WTC11 (cell line): Measurements from ENCODE around the gene FGF14. TPM values are rescaled to one million over a fixed set of nuclear protein-coding genes. Genes with fewer than 3 reads are reported as not detected.
A peak's percentile ranks its signal among the peaks of the same experiment; 100 is the strongest.

Experiments used
- ATAC-seq: fragments of 200-7000 bp; cut with Tn5 transposase; 2 replicates; pipeline ENCODE4 v1.10.0; 2021; ENCODE audit warnings: mild to moderate bottlenecking, moderate library complexity
- CTCF ChIA-PET: fragments of 300-600 bp; sonication (Branson Sonifier 250); formaldehyde crosslinking; loops from one replicate; lab custom pipeline; 2021; ENCODE audit warnings: antibody characterized with exemption; lab: Charles Lee
- POLR2A ChIA-PET: fragments of 350-600 bp; sonication (Branson Sonifier 250); formaldehyde crosslinking; loops from one replicate; lab custom pipeline; 2021; ENCODE audit warnings: antibody characterized with exemption; lab: Charles Lee
- DNase-seq: peaks from one replicate; pipeline ENCODE4 v3.0.0; 2021; ENCODE audit warnings: low spot score
- H3K27ac Mint-ChIP-seq: 2 replicates; pipeline ENCODE4 v1.8.0; 2021; ENCODE audit warnings: mixed read lengths
- H3K27me3 Mint-ChIP-seq: 2 replicates; pipeline ENCODE4 v1.8.0; 2021; ENCODE audit warnings: low read depth, mild to moderate bottlenecking, moderate library complexity, mixed read lengths
- H3K36me3 Mint-ChIP-seq: 2 replicates; pipeline ENCODE4 v1.8.0; 2021; ENCODE audit warnings: mixed read lengths
- H3K4me1 Mint-ChIP-seq: 2 replicates; pipeline ENCODE4 v1.8.0; 2022; ENCODE audit warnings: mixed read lengths
- H3K4me3 Mint-ChIP-seq: 2 replicates; pipeline ENCODE4 v1.8.0; 2021; ENCODE audit warnings: mild to moderate bottlenecking, moderate library complexity, mixed read lengths
- H3K9me3 Mint-ChIP-seq: 2 replicates; pipeline ENCODE4 v1.8.0; 2021; ENCODE audit warnings: mixed read lengths
- CREM ChIP-seq: sonication (generic); formaldehyde crosslinking; IDR thresholded peaks from 2 replicates; pipeline ENCODE4 v1.8.1; 2022; ENCODE audit warnings: mild to moderate bottlenecking, missing genetic modification reagents, moderate library complexity
- ETV6 ChIP-seq: sonication (generic); formaldehyde crosslinking; IDR thresholded peaks from 2 replicates; pipeline ENCODE4 v1.8.1; 2022; ENCODE audit warnings: mild to moderate bottlenecking, missing genetic modification reagents
- FOXP1 ChIP-seq: sonication (generic); formaldehyde crosslinking; IDR thresholded peaks from 2 replicates; pipeline ENCODE4 v1.8.0; 2022; ENCODE audit warnings: missing genetic modification reagents, mild to moderate bottlenecking, moderate library complexity, borderline replicate concordance
- GABPB1 ChIP-seq: sonication (generic); formaldehyde crosslinking; IDR thresholded peaks from 2 replicates; pipeline ENCODE4 v1.8.1; 2023; ENCODE audit warnings: mild to moderate bottlenecking, missing genetic modification reagents
- GRHL2 ChIP-seq: fragments of 250-450 bp; sonication (Bioruptor Pico); IDR thresholded peaks from 2 replicates; pipeline ENCODE4 v1.8.0; 2022; ENCODE audit warnings: mild to moderate bottlenecking, moderate library complexity; ENCODE audit not compliant: insufficient replicate concordance, severe bottlenecking
- NFE2L1 ChIP-seq: sonication (generic); formaldehyde crosslinking; IDR thresholded peaks from 2 replicates; pipeline ENCODE4 v1.8.1; 2023; ENCODE audit warnings: missing genetic modification reagents
- NR1H2 ChIP-seq: sonication (generic); formaldehyde crosslinking; IDR thresholded peaks from 2 replicates; pipeline ENCODE4 v1.9.0; 2021; ENCODE audit warnings: mild to moderate bottlenecking, moderate library complexity, missing genetic modification reagents
- NR2C2 ChIP-seq: sonication (generic); formaldehyde crosslinking; IDR thresholded peaks from 2 replicates; pipeline ENCODE4 v1.8.0; 2022; ENCODE audit warnings: mild to moderate bottlenecking, missing genetic modification reagents
- NR3C1 ChIP-seq: sonication (generic); formaldehyde crosslinking; conservative IDR thresholded peaks from 2 replicates; pipeline ENCODE4 v1.8.1; 2023; ENCODE audit warnings: low read depth, mild to moderate bottlenecking, missing genetic modification reagents
- RELA ChIP-seq: sonication (generic); formaldehyde crosslinking; IDR thresholded peaks from 2 replicates; pipeline ENCODE4 v1.8.1; 2022; ENCODE audit warnings: missing genetic modification reagents, mild to moderate bottlenecking, borderline replicate concordance
- SP1 ChIP-seq: sonication (generic); formaldehyde crosslinking; conservative IDR thresholded peaks from 2 replicates; pipeline ENCODE4 v1.8.1; 2022; ENCODE audit warnings: missing genetic modification reagents
- TEAD4 ChIP-seq: sonication (generic); formaldehyde crosslinking; IDR thresholded peaks from 2 replicates; pipeline ENCODE4 v1.8.0; 2022; ENCODE audit warnings: mild to moderate bottlenecking, missing genetic modification reagents
- TP53 ChIP-seq: sonication (generic); formaldehyde crosslinking; IDR thresholded peaks from 2 replicates; pipeline ENCODE4 v1.8.1; 2023; ENCODE audit warnings: mild to moderate bottlenecking, missing genetic modification reagents
- ZNF121 ChIP-seq: sonication (generic); formaldehyde crosslinking; IDR thresholded peaks from 2 replicates; pipeline ENCODE4 v1.8.0; 2023; ENCODE audit warnings: missing genetic modification reagents
- ZNF317 ChIP-seq: sonication (generic); formaldehyde crosslinking; IDR thresholded peaks from 2 replicates; pipeline ENCODE4 v1.8.1; 2023; ENCODE audit warnings: low read depth, mild to moderate bottlenecking, moderate library complexity, missing genetic modification reagents, borderline replicate concordance
- ZNF396 ChIP-seq: fragments of 250-450 bp; sonication (Bioruptor Pico); IDR thresholded peaks from 2 replicates; pipeline ENCODE4 v1.8.0; 2021; ENCODE audit warnings: mild to moderate bottlenecking, moderate library complexity, borderline replicate concordance
- total RNA-seq: library from RNA; stranded (reverse); gene quantifications from 3 replicates; pipeline ENCODE4 v1.2.3, GENCODE V29; 2021
- TF ChIP-seq, protein P1 (sequence below): sonication (generic); formaldehyde crosslinking; IDR thresholded peaks from 2 replicates; pipeline ENCODE4 v1.8.0; 2023; ENCODE audit warnings: mild to moderate bottlenecking, missing genetic modification reagents
- TF ChIP-seq, protein P2 (sequence below): fragments of 250-450 bp; sonication (Bioruptor Pico); conservative IDR thresholded peaks from 2 replicates; pipeline ENCODE4 v1.9.0; 2021; ENCODE audit warnings: mild to moderate bottlenecking
- TF ChIP-seq, protein P3 (sequence below): sonication (generic); formaldehyde crosslinking; IDR thresholded peaks from 2 replicates; pipeline ENCODE4 v1.8.1; 2022; ENCODE audit warnings: mild to moderate bottlenecking, moderate library complexity, missing genetic modification reagents
- TF ChIP-seq, protein P4 (sequence below): sonication (generic); formaldehyde crosslinking; IDR thresholded peaks from 2 replicates; pipeline ENCODE4 v1.8.0; 2022; ENCODE audit warnings: mild to moderate bottlenecking, missing genetic modification reagents
- TF ChIP-seq, protein P5 (sequence below): sonication (generic); formaldehyde crosslinking; IDR thresholded peaks from 2 replicates; pipeline ENCODE4 v1.8.0; 2022; ENCODE audit warnings: missing genetic modification reagents
- TF ChIP-seq, protein P6 (sequence below): sonication (generic); formaldehyde crosslinking; IDR thresholded peaks from 2 replicates; pipeline ENCODE4 v1.8.0; 2023; ENCODE audit warnings: missing genetic modification reagents
- TF ChIP-seq, protein P7 (sequence below): sonication (generic); formaldehyde crosslinking; IDR thresholded peaks from 2 replicates; pipeline ENCODE4 v1.8.1; 2023; ENCODE audit warnings: mild to moderate bottlenecking, missing genetic modification reagents, moderate library complexity

FGF14 gene
- total RNA-seq, 1 experiment from 2014 or later, result 0.28 TPM

DNA sequence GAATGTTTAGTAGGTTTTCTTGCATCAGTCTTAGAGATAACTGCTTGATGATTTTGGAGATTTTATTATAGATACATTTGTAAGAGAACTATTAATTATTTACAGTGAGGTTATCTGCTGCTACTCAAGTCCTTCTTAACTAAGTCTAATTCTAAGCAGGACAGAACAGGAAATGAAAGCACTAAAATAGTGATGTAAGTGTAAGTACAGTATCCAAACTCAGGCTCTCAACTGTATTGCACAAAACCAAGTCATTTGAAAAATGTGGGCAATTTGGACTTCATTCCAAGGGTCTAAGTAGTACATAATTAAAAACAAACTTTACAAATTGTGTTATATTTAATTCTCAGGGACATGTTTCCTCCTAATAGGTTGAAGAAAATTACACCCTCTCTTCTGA is 532.3 kb downstream of the FGF14 start:
- Mint-ChIP-seq H3K4me1 (peaks cover 33% of the 10 kb centered on the region), H3K9me3 (no peaks in the 10 kb centered on the region), H3K4me3 (no peak overlapping the region), H3K36me3 (no peaks in the 10 kb centered on the region), H3K27me3 (no peaks in the 10 kb centered on the region)
- ATAC-seq, result no peak
- TF ChIP-seq RELA, result no peak
- TF ChIP-seq ETV6 (CRISPR knock-in tag), result no peak
- TF ChIP-seq ZNF317 (CRISPR knock-in tag), result no peak
- TF ChIP-seq, protein P1, sequence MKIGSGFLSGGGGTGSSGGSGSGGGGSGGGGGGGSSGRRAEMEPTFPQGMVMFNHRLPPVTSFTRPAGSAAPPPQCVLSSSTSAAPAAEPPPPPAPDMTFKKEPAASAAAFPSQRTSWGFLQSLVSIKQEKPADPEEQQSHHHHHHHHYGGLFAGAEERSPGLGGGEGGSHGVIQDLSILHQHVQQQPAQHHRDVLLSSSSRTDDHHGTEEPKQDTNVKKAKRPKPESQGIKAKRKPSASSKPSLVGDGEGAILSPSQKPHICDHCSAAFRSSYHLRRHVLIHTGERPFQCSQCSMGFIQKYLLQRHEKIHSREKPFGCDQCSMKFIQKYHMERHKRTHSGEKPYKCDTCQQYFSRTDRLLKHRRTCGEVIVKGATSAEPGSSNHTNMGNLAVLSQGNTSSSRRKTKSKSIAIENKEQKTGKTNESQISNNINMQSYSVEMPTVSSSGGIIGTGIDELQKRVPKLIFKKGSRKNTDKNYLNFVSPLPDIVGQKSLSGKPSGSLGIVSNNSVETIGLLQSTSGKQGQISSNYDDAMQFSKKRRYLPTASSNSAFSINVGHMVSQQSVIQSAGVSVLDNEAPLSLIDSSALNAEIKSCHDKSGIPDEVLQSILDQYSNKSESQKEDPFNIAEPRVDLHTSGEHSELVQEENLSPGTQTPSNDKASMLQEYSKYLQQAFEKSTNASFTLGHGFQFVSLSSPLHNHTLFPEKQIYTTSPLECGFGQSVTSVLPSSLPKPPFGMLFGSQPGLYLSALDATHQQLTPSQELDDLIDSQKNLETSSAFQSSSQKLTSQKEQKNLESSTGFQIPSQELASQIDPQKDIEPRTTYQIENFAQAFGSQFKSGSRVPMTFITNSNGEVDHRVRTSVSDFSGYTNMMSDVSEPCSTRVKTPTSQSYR (CRISPR knock-in tag), result no peak
- TF ChIP-seq, protein P2, sequence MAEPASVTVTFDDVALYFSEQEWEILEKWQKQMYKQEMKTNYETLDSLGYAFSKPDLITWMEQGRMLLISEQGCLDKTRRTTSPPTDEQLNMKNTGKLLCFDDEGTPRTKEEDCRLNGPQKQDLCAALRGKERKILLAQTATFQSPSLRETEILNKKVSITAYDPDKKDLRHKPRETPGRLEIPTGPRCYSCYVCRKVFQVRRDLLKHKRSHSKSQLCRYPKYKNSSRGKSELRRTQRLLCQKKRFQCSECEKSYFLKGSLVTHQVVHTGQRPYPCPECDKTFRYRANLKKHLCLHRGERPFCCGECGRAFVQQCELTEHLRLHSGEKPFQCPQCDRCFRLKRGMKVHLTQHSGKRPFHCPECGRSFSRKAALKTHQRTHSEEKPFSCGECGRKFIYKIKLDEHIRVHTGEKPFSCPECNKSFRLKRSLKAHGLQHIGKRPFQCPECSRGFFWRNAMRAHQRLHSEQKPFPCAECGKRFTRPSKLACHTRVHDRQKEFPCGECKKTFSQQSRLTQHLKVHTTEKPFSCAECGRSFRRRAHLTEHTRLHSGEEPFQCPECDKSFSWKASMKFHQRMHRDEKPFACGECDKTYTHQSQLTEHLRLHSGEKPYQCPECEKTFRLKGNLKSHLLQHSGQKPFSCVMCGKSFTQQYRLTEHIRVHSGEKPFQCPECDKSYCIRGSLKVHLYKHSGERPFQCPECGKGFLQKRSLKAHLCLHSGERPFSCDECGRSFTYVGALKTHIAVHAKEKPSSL (CRISPR knock-in tag), result no peak
- TF ChIP-seq, protein P3, sequence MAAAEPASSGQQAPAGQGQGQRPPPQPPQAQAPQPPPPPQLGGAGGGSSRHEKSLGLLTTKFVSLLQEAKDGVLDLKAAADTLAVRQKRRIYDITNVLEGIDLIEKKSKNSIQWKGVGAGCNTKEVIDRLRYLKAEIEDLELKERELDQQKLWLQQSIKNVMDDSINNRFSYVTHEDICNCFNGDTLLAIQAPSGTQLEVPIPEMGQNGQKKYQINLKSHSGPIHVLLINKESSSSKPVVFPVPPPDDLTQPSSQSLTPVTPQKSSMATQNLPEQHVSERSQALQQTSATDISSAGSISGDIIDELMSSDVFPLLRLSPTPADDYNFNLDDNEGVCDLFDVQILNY (CRISPR knock-in tag), result no peak
- no peak for TF ChIP-seq NR1H2
- no peak for TF ChIP-seq NR2C2 (CRISPR knock-in tag)
- TF ChIP-seq TP53, result no peak
- TF ChIP-seq, protein P4, sequence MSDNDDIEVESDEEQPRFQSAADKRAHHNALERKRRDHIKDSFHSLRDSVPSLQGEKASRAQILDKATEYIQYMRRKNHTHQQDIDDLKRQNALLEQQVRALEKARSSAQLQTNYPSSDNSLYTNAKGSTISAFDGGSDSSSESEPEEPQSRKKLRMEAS, result no peak
- no peak for TF ChIP-seq GABPB1
- no peak for TF ChIP-seq NR3C1 (CRISPR knock-in tag)
- TF ChIP-seq SP1 (CRISPR knock-in tag), result no peak
- TF ChIP-seq, protein P5, sequence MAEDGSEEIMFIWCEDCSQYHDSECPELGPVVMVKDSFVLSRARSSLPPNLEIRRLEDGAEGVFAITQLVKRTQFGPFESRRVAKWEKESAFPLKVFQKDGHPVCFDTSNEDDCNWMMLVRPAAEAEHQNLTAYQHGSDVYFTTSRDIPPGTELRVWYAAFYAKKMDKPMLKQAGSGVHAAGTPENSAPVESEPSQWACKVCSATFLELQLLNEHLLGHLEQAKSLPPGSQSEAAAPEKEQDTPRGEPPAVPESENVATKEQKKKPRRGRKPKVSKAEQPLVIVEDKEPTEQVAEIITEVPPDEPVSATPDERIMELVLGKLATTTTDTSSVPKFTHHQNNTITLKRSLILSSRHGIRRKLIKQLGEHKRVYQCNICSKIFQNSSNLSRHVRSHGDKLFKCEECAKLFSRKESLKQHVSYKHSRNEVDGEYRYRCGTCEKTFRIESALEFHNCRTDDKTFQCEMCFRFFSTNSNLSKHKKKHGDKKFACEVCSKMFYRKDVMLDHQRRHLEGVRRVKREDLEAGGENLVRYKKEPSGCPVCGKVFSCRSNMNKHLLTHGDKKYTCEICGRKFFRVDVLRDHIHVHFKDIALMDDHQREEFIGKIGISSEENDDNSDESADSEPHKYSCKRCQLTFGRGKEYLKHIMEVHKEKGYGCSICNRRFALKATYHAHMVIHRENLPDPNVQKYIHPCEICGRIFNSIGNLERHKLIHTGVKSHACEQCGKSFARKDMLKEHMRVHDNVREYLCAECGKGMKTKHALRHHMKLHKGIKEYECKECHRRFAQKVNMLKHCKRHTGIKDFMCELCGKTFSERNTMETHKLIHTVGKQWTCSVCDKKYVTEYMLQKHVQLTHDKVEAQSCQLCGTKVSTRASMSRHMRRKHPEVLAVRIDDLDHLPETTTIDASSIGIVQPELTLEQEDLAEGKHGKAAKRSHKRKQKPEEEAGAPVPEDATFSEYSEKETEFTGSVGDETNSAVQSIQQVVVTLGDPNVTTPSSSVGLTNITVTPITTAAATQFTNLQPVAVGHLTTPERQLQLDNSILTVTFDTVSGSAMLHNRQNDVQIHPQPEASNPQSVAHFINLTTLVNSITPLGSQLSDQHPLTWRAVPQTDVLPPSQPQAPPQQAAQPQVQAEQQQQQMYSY (CRISPR knock-in tag), result no peak
- TF ChIP-seq, all 79 proteins: peak for 0
- DNase-seq, result no peak
- no peak overlapping the region for H3K27ac Mint-ChIP-seq
- ChIA-PET CTCF (no interaction called here), POLR2A (no interaction called here)

DNA sequence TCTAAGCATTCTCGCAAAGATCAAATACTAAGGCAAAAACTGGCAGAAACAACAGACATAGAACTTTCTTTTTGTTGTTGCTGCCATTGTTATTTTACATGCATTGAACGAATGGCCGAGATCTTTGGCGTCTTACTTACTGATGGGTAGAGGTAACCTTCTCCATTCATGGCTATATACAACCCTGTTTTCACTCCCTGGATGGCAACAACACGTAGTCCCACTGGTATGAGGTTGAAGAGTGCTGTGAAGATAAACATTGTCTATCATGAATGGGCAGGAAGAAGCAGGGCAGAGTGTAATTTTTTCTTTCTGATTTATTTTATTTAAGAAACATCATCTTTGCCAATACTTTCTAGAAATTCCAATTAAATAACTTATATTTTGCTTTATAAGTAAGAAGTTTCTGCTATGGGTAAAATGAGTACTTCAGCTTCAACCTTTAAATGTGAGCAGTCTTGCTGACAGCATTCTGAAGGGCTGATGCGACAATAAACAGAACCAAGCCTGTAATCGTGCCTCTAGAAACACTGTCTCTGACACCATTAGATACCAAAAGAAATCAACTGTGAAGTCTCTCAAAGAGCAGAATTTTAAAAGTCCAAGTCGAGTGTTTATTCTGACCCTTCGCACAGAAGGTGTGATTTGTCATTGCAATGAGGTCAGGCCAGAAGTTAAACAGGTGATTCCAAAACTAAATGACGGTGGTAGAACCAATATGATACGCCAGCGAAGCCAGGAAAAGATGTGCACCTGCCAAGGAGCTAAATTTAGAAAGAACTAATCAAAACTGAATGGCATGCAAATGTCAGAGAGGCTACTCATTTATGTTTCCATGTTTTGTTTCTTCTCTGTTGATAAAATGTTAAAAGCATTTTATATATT is 533.0 kb downstream of the FGF14 start:
- DNase-seq (no peak), ATAC-seq (peak; percentile 34; the same call in 1 of the 2 replicates)
- Mint-ChIP-seq H3K4me1 (peaks cover 33% of the 10 kb centered on the region), H3K36me3 (no peaks in the 10 kb centered on the region), H3K4me3 (no peak overlapping the region), H3K9me3 (no peaks in the 10 kb centered on the region), H3K27ac (peak overlapping the region; percentile 95), H3K27me3 (no peaks in the 10 kb centered on the region)
- POLR2A ChIA-PET, result no interaction called here
- CTCF ChIA-PET, result no interaction called here
- TF ChIP-seq TP53 (no peak), ZNF121 (no peak), CREM (CRISPR knock-in tag) (no peak), TEAD4 (no peak), FOXP1 (CRISPR knock-in tag) (no peak), GRHL2 (no peak), RELA (no peak), ZNF396 (no peak), SP1 (CRISPR knock-in tag) (no peak), NFE2L1 (CRISPR knock-in tag) (no peak)
- TF ChIP-seq, protein P6, sequence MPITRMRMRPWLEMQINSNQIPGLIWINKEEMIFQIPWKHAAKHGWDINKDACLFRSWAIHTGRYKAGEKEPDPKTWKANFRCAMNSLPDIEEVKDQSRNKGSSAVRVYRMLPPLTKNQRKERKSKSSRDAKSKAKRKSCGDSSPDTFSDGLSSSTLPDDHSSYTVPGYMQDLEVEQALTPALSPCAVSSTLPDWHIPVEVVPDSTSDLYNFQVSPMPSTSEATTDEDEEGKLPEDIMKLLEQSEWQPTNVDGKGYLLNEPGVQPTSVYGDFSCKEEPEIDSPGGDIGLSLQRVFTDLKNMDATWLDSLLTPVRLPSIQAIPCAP (CRISPR knock-in tag), result no peak
- TF ChIP-seq, protein P7, sequence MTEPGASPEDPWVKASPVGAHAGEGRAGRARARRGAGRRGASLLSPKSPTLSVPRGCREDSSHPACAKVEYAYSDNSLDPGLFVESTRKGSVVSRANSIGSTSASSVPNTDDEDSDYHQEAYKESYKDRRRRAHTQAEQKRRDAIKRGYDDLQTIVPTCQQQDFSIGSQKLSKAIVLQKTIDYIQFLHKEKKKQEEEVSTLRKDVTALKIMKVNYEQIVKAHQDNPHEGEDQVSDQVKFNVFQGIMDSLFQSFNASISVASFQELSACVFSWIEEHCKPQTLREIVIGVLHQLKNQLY (CRISPR knock-in tag), result no peak
- TF ChIP-seq, protein P4, result no peak
